Thyroid gland (tissue), 4 donors: Measurements from ENCODE around the gene TRIM71.

Experiments
- CTCF ChIP-seq, 6 experiments: fragments of 200-600 bp in 3 of 6; fragments of 450-650 bp in 3 of 6; sonication (generic) in 3 of 6; IDR thresholded peaks; one replicate each; pipeline ENCODE4 v1.5.1; 2016 to 2019; ENCODE audit warnings: antibody characterized with exemption in 6 of 6, mild to moderate bottlenecking in 2 of 6, inconsistent platforms in 1 of 6, moderate library complexity in 1 of 6
- POLR2A ChIP-seq, 2 donors: fragments of 450-650 bp; IDR thresholded peaks; one replicate each; pipeline ENCODE4 v1.6.1; 2017; ENCODE audit warnings: antibody characterized with exemption in 2 of 2, mild to moderate bottlenecking in 2 of 2, moderate library complexity in 1 of 2

GRCh38 chr3:32870373-32871095 is 52.7 kb downstream of the TRIM71 start:
- TF ChIP-seq CTCF (IDR thresholded peaks at IDR 0.05) = no peak
- no peak for TF ChIP-seq POLR2A (IDR thresholded peaks at IDR 0.05)
